Testis (tissue), 3 donors: Measurements from ENCODE around the gene S1PR4. TPM values are rescaled to one million over a fixed set of nuclear protein-coding genes. Genes with fewer than 3 reads are reported as not detected.

Experiments
- DNase-seq: peaks from one replicate; pipeline ENCODE4 v3.0.0-alpha.2; 2019
- H3K27ac ChIP-seq, 2 donors: fragments of 200-600 bp; sonication (generic); one replicate each; pipeline ENCODE4 v1.5.1; 2019
- H3K27me3 ChIP-seq: fragments of 200-600 bp; sonication (generic); one replicate; pipeline ENCODE4 v1.5.1; 2019
- H3K36me3 ChIP-seq: fragments of 200-600 bp; sonication (generic); one replicate; pipeline ENCODE4 v1.5.1; 2017; ENCODE audit warnings: low read depth; ENCODE audit errors: missing control alignments
- H3K4me1 ChIP-seq: fragments of 200-600 bp; sonication (generic); one replicate; pipeline ENCODE4 v1.5.1; 2019
- H3K4me3 ChIP-seq, 2 donors: fragments of 200-600 bp; sonication (generic); one replicate each; pipeline ENCODE4 v1.5.1; 2017 to 2019
- H3K9me3 ChIP-seq: fragments of 200-600 bp; sonication (generic); one replicate; pipeline ENCODE4 v1.5.1; 2017
- CTCF ChIP-seq, 3 experiments: fragments of 450-650 bp in 2 of 3; fragments of 200-600 bp in 1 of 3; sonication (generic) in 1 of 3; IDR thresholded peaks; one replicate each; pipeline ENCODE4 v1.5.1; 2016 to 2019; ENCODE audit warnings: antibody characterized with exemption in 3 of 3, mild to moderate bottlenecking in 2 of 3, moderate library complexity in 1 of 3
- POLR2A ChIP-seq: fragments of 450-650 bp; IDR thresholded peaks from one replicate; pipeline ENCODE4 v1.6.1; 2017; ENCODE audit warnings: antibody characterized with exemption, mild to moderate bottlenecking, moderate library complexity
- WGBS, 2 donors: methylation state at CpG; one replicate each; pipeline ENCODE4 v1.1.5; 2018; 5-methylcytosine and 5-hydroxymethylcytosine counted together
- intact Hi-C: fragments of 100-400 bp; cut with DNase I; formaldehyde crosslinking; loops from one replicate; pipeline ENCODE4 v1.15.1; 2023; ENCODE audit warnings: low total_unique reads
- polyA plus RNA-seq: library from polyadenylated mRNA; stranded (reverse); fragments of 350-450 nt; fragmentation: Illumina TruSeq; extraction: RNeasy Lipid Tissue Mini Kit (QIAGEN cat#74804); gene quantifications from one replicate; pipeline ENCODE4 v1.2.3, GENCODE V29; 2014; ENCODE audit warnings: low read depth, low replicate concordance; ENCODE audit not compliant: insufficient read depth
- total RNA-seq, 2 donors: library from RNA; depleted of rRNA; stranded (reverse); fragments of >200 nt; gene quantifications; one replicate each; pipeline ENCODE4 v1.2.3, GENCODE V29; 2016

Gene S1PR4
- total and polyA plus RNA-seq, 3 donors from 2014 or later, result 0.39 to 0.81 (median 0.61) TPM

GRCh38 chr19:3154957-3155736, 23.4 kb upstream of the S1PR4 start:
- no peaks in the 10 kb centered on the region for H3K27me3 ChIP-seq
- peak; percentile 49 for DNase-seq
- no peak overlapping the region for H3K27ac ChIP-seq
- H3K4me3 ChIP-seq, result no peak overlapping the region
- no peaks in the 10 kb centered on the region for H3K36me3 ChIP-seq
- H3K9me3 ChIP-seq, result no peaks in the 10 kb centered on the region
- H3K4me1 ChIP-seq, result no peaks in the 10 kb centered on the region
- 65 to 72% methylated on average over 17 to 21 of the region's 21 CpGs for WGBS, 2 donors
- TF ChIP-seq POLR2A (no peak), CTCF (IDR thresholded peaks at IDR 0.05) (no peak)
- intact Hi-C loops, result no loop called here

- intact Hi-C loops, result no loop called here
- TF ChIP-seq POLR2A (no peak), CTCF (IDR thresholded peaks at IDR 0.05) (no peak)
- Histone ChIP-seq H3K36me3 (no peaks in the 10 kb centered on the region), H3K27me3 (no peaks in the 10 kb centered on the region), H3K27ac (no peak overlapping the region), H3K9me3 (no peaks in the 10 kb centered on the region), H3K4me3 (no peak overlapping the region), H3K4me1 (no peaks in the 10 kb centered on the region)
- 83 to 88% methylated on average over 21 to 23 of the region's 23 CpGs for WGBS, 2 donors
- no peak for DNase-seq
Measured at GRCh38 chr19:3157096-3157845, 21.3 kb upstream of the S1PR4 start.

- TF ChIP-seq CTCF (IDR thresholded peaks at IDR 0.05) (no peak), POLR2A (no peak)
- no peaks in the 10 kb centered on the region for H3K9me3 ChIP-seq
- H3K27me3 ChIP-seq, result no peaks in the 10 kb centered on the region
- no peaks in the 10 kb centered on the region for H3K36me3 ChIP-seq
- WGBS, 2 donors, result 63 to 64% methylated on average over 8 of the region's 8 CpGs
- H3K4me3 ChIP-seq, result no peak overlapping the region
- peaks cover 4% of the 10 kb centered on the region for H3K4me1 ChIP-seq
- no peak overlapping the region for H3K27ac ChIP-seq
- intact Hi-C loops, result no loop called here
- no peak for DNase-seq
Measured at GRCh38 chr19:3159565-3159964, 19.0 kb upstream of the S1PR4 start.

GRCh38 chr19:3160219-3160618, 18.4 kb upstream of the S1PR4 start:
- no peak for DNase-seq
- Histone ChIP-seq H3K4me3 (no peak overlapping the region), H3K4me1 (peaks cover 4% of the 10 kb centered on the region), H3K36me3 (no peaks in the 10 kb centered on the region), H3K27ac (no peak overlapping the region), H3K9me3 (no peaks in the 10 kb centered on the region), H3K27me3 (no peaks in the 10 kb centered on the region)
- TF ChIP-seq POLR2A, result no peak
- no peak for TF ChIP-seq CTCF (IDR thresholded peaks at IDR 0.05)
- intact Hi-C loops, result loop anchor here (10.0 kb wide), 1 partner anchor 85 kb away; no protein-coding TSS in a partner anchor
- 72 to 96% methylated on average over 3 of the region's 3 CpGs for WGBS, 2 donors
